Prostate gland (tissue), 2 donors: ENCODE measurements around the gene MRPL1.
"Not testable (repeated sequence)": the region's sequence is repeated elsewhere in the genome, so short reads cannot be mapped to it uniquely, and the experiment has no call there.

Experiments used
- POLR2A ChIP-seq: fragments of 450-650 bp; IDR thresholded peaks from one replicate; pipeline ENCODE4 v1.6.1; 2016; ENCODE audit warnings: antibody characterized with exemption, mild to moderate bottlenecking
- POLR2AphosphoS5 ChIP-seq: sonication (generic); formaldehyde crosslinking; IDR thresholded peaks from one replicate; pipeline ENCODE4 v1.6.1; 2017; ENCODE audit warnings: antibody characterized with exemption
- TF ChIP-seq, protein P1 (sequence below), 4 experiments: fragments of 200-600 bp in 2 of 4; fragments of 450-650 bp in 2 of 4; sonication (generic) in 2 of 4; IDR thresholded peaks; 1 replicate in 3 of 4; 2 replicates in 1 of 4; pipeline ENCODE4 v1.5.1; 2016 to 2019; ENCODE audit warnings: antibody characterized with exemption in 4 of 4, mild to moderate bottlenecking in 2 of 4, moderate library complexity in 2 of 4

DNA sequence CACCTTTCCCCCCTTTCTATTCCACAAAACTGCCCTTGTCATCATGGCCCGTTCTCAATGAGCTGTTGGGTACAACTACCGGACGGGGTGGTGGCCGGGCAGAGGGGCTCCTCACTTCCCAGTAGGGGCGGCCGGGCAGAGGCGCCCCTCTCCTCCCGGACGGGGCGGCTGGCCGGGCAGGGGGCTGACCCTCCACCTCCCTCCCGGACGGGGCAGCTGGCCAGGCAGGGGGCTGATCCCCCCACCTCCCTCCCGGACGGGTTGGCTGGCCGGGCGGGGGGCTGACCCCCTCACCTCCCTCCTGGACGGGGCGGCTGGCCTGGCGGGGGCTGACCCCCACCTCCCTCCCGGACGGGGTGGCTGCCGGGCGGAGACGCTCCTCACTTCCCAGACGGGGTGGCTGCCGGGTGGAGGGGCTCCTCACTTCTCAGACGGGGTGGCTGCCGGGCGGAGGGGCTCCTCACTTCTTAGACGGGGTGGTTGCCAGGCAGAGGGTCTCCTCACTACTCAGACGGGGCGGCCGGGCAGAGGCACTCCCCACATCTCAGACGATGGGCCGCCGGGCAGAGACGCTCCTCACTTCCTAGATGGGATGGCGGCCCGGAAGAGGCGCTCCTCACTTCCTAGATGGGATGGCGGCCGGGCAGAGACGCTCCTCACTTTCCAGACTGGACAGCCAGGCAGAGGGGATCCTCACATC, 121.1 kb downstream of the MRPL1 start:
- TF ChIP-seq, protein P1, sequence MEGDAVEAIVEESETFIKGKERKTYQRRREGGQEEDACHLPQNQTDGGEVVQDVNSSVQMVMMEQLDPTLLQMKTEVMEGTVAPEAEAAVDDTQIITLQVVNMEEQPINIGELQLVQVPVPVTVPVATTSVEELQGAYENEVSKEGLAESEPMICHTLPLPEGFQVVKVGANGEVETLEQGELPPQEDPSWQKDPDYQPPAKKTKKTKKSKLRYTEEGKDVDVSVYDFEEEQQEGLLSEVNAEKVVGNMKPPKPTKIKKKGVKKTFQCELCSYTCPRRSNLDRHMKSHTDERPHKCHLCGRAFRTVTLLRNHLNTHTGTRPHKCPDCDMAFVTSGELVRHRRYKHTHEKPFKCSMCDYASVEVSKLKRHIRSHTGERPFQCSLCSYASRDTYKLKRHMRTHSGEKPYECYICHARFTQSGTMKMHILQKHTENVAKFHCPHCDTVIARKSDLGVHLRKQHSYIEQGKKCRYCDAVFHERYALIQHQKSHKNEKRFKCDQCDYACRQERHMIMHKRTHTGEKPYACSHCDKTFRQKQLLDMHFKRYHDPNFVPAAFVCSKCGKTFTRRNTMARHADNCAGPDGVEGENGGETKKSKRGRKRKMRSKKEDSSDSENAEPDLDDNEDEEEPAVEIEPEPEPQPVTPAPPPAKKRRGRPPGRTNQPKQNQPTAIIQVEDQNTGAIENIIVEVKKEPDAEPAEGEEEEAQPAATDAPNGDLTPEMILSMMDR (IDR thresholded peaks at IDR 0.05), result not testable (repeated sequence)
- TF ChIP-seq POLR2A, POLR2AphosphoS5: not testable (repeated sequence)
